Measurements from ENCODE around the gene TGFBR3L.

- TF ChIP-seq SUZ12 (IDR thresholded peaks at IDR 0.05; ENCODE audit: extremely low read depth, insufficient read depth, insufficient read length) = no peak
- no peak for TF ChIP-seq YY1 (IDR thresholded peaks at IDR 0.05; ENCODE audit: insufficient read depth, insufficient read length)
- TF ChIP-seq ZNF274 (IDR thresholded peaks at IDR 0.05; ENCODE audit: low read depth, low read length) = no peak
Observed at GRCh38 chr19:7904074-7905020, 10.3 kb upstream of the TGFBR3L start.
